ENCODE measurements around the gene DPM1. TPM values are rescaled to one million over a fixed set of nuclear protein-coding genes. Genes with fewer than 3 reads are reported as not detected.

DPM1 gene
- total RNA-seq, 1 experiment from 2014 or later: 65.5 TPM

DNA sequence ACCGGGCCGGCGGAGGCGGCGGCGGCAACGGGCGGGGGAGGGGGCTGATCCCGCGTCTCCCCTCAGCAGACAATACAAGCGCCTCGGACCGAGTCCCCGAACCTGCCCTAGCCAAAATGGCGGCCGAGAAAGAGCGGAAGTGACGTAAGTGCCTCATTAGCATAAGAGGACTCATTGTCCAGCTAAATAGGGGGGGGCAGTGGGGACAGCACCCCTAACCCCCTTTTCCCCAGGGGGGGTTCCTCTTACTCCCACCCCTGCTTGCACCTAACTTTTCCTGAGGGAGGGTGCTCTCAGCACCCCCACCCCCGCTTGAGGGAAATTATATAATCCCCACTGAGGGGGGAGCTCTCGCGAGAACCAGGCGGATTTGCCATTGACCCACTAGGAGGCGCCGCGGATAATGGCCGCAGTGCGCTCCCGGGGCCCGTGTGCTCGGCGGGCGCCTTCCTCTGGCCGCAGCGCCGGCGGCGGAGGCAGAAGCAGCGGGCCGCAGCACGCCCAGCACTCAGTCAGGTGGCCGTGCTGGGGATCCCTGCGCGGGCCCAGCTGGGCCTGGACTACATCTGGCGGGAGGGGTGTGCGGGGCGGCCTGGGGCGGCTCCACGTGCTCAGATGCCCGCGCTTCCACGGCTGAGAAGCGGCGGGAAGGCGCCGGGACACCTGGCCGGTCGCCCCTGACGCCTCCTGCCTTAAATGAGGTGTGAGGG, 26.9 kb downstream of the DPM1 start, which contains the start of gene ADNP (continued):
- peak; percentile 88 for TF ChIP-seq YY1 (IDR thresholded peaks at IDR 0.05; ENCODE audit: extremely low read depth, insufficient replicate concordance, low read depth, low read length)
- TF ChIP-seq ELF1 (IDR thresholded peaks at IDR 0.05; ENCODE audit: borderline replicate concordance, low read depth): no peak
- TF ChIP-seq SP1 (IDR thresholded peaks at IDR 0.05; ENCODE audit: low read depth): peak; percentile 71
- TF ChIP-seq FOSL1 (IDR thresholded peaks at IDR 0.05; ENCODE audit: low read depth): no peak
- peak; percentile 42 for TF ChIP-seq RAD21 (IDR thresholded peaks at IDR 0.05; ENCODE audit: low read depth)
- peak; percentile 33; the same call in 1 of the 2 replicates for TF ChIP-seq CEBPB (IDR thresholded peaks at IDR 0.05; ENCODE audit: low read depth)
- TF ChIP-seq EGR1 (IDR thresholded peaks at IDR 0.05; ENCODE audit: low read depth): peak; percentile 85
- peak; percentile 57 for TF ChIP-seq TCF7L2 (IDR thresholded peaks at IDR 0.05; ENCODE audit: borderline replicate concordance, extremely low read depth, insufficient read depth, insufficient read length)
- no peak for TF ChIP-seq ZNF274 (IDR thresholded peaks at IDR 0.05; ENCODE audit: low read depth, low read length)
- peak; percentile 53; the same call in 1 of the 2 replicates for TF ChIP-seq JUND (IDR thresholded peaks at IDR 0.05)
- TF ChIP-seq, protein P1, sequence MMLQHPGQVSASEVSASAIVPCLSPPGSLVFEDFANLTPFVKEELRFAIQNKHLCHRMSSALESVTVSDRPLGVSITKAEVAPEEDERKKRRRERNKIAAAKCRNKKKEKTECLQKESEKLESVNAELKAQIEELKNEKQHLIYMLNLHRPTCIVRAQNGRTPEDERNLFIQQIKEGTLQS (IDR thresholded peaks at IDR 0.05): no peak
- TF ChIP-seq EZH2 (IDR thresholded peaks at IDR 0.05): no peak
- TF ChIP-seq POLR2A (IDR thresholded peaks at IDR 0.05; ENCODE audit: borderline replicate concordance, extremely low read depth, insufficient read depth, insufficient read length): peak; percentile 65
- no peak for TF ChIP-seq EZH2phosphoT487 (IDR thresholded peaks at IDR 0.05; ENCODE audit: borderline replicate concordance)

DNA sequence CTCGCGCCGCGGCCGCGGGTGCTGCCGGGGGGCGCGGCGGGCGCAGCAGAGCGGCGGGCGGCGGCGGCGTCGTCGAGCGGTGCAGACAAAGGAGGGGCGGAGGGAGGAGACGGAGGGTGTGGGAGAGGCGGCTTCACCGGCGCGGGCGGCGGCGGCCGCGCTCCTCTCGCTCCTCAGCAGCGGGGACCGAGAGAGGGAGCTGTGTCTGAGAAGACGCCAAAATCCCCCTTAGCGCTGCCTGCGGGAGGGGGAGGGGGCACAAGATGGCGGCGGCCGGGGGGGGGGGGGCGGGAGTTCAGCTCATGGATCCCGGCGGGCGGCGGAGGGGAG, 27.4 kb downstream of the DPM1 start:
- Histone ChIP-seq H3K36me3 (ENCODE audit: control insufficient read depth in 1 of 2, insufficient read depth in 2 of 2, low read length in 2 of 2) (peaks cover 42 to 45% of the 10 kb centered on the region in 2 experiments), H3K4me3 (replicated peaks in 1 of 2; ENCODE audit: low read depth in 1 of 2, low read length in 2 of 2) (peak overlapping the region; percentile 55 to 75), H3K79me2 (ENCODE audit: insufficient read depth, low read length) (peaks cover 45% of the 10 kb centered on the region), H3K9me2 (ENCODE audit: insufficient read depth) (no peaks in the 10 kb centered on the region), H3K27me3 (ENCODE audit: insufficient read depth, low read length) (no peaks in the 10 kb centered on the region), H3K9me3 (ENCODE audit: control insufficient read depth in 1 of 2, insufficient read depth in 1 of 2, low read depth in 1 of 2, low read length in 2 of 2) (no peaks in the 10 kb centered on the region), H3K4me2 (ENCODE audit: low read length) (peak overlapping the region; percentile 75), H3K4me1 (ENCODE audit: control insufficient read depth in 1 of 2, insufficient read depth in 2 of 2, low read length in 2 of 2) (peaks cover 4 to 27% of the 10 kb centered on the region in 2 experiments; a peak in 3 of 4 replicates), H3K27ac (ENCODE audit: low read depth, low read length) (peak overlapping the region; percentile 98), H2AFZ (ENCODE audit: low read depth, low read length, poor library complexity, severe bottlenecking) (no peak overlapping the region), H3K9ac (ENCODE audit: low read length) (peak overlapping the region; percentile 69), H4K20me1 (ENCODE audit: insufficient read depth) (peaks cover 32% of the 10 kb centered on the region; the same call in 1 of the 2 replicates)
- TF ChIP-seq, protein P2, sequence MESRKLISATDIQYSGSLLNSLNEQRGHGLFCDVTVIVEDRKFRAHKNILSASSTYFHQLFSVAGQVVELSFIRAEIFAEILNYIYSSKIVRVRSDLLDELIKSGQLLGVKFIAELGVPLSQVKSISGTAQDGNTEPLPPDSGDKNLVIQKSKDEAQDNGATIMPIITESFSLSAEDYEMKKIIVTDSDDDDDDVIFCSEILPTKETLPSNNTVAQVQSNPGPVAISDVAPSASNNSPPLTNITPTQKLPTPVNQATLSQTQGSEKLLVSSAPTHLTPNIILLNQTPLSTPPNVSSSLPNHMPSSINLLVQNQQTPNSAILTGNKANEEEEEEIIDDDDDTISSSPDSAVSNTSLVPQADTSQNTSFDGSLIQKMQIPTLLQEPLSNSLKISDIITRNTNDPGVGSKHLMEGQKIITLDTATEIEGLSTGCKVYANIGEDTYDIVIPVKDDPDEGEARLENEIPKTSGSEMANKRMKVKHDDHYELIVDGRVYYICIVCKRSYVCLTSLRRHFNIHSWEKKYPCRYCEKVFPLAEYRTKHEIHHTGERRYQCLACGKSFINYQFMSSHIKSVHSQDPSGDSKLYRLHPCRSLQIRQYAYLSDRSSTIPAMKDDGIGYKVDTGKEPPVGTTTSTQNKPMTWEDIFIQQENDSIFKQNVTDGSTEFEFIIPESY (IDR thresholded peaks at IDR 0.05; ENCODE audit: extremely low read depth, insufficient replicate concordance, low read length): no peak
- no peak for TF ChIP-seq ZNF274 (IDR thresholded peaks at IDR 0.05; ENCODE audit: low read depth, low read length)
- TF ChIP-seq, protein P3, sequence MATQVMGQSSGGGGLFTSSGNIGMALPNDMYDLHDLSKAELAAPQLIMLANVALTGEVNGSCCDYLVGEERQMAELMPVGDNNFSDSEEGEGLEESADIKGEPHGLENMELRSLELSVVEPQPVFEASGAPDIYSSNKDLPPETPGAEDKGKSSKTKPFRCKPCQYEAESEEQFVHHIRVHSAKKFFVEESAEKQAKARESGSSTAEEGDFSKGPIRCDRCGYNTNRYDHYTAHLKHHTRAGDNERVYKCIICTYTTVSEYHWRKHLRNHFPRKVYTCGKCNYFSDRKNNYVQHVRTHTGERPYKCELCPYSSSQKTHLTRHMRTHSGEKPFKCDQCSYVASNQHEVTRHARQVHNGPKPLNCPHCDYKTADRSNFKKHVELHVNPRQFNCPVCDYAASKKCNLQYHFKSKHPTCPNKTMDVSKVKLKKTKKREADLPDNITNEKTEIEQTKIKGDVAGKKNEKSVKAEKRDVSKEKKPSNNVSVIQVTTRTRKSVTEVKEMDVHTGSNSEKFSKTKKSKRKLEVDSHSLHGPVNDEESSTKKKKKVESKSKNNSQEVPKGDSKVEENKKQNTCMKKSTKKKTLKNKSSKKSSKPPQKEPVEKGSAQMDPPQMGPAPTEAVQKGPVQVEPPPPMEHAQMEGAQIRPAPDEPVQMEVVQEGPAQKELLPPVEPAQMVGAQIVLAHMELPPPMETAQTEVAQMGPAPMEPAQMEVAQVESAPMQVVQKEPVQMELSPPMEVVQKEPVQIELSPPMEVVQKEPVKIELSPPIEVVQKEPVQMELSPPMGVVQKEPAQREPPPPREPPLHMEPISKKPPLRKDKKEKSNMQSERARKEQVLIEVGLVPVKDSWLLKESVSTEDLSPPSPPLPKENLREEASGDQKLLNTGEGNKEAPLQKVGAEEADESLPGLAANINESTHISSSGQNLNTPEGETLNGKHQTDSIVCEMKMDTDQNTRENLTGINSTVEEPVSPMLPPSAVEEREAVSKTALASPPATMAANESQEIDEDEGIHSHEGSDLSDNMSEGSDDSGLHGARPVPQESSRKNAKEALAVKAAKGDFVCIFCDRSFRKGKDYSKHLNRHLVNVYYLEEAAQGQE (IDR thresholded peaks at IDR 0.05; ENCODE audit: low read depth): no peak
- ATAC-seq (no peak; the same call in none of the 2 replicates), DNase-seq (ENCODE audit: low read depth, low spot score) (no peak)
- BruUV-seq (replicated peaks): no TSS peak
- CTCF ChIA-PET: interaction anchor here (0.6 to 3.9 kb wide), 5 partner anchors 51 to 664 kb away, joined by 4 to 39 read pairs (median 5); partner anchors contain the start of gene BCAS4
- RAD21 ChIA-PET (ENCODE audit: low non-redundant PET in 1 of 2, low total read pairs in 2 of 2, uncharacterized antibody in 2 of 2, unreplicated experiment in 2 of 2): no interaction called here
- intact Hi-C loops (cut with micrococcal nuclease): no loop called here
- POLR2A ChIA-PET: interaction anchor here (0.7 to 2.4 kb wide), 9 partner anchors 9 to 372 kb away, joined by 3 to 9 read pairs (median 5); partner anchors contain the start of genes BCAS4, DPM1 and MOCS3

Measured in HCT116 (cell line).